ENCODE results near the gene AZGP1.

AZGP1 gene

DNA sequence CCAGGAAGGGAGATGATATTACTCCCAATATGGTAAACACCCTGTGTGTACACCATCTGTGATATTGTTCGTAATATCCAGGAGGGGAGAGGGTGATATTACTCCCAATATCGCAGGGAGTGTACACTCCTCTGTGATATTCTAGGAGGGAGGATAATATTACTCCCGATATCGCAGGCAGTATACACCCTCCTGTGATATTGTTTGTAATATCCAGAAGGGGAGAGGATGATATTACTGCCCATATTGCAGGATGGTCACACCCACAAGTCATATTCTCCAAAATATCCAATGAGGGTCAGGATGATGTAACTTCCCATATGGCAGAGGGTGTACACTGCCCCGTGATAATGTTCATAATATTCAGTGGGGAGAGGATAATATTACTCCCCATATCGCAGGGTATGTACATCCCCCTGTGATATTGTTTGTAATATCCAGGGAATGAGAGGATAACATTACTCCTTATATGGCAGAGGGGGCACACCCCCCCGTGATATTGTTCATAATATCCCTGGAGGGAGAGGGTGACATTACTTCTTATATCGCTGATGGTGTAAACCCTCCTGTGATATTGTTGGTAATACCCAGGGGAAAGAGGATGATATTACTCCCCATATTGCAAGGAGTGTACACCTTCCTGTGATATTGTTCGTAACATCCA, 17.1 kb downstream of the AZGP1 start:
- TF ChIP-seq GATA3 (IDR thresholded peaks at IDR 0.05; ENCODE audit: low read depth, low read length) (no peak), GATA2 (IDR thresholded peaks at IDR 0.05; ENCODE audit: low read depth, low read length) (no peak)

DNA sequence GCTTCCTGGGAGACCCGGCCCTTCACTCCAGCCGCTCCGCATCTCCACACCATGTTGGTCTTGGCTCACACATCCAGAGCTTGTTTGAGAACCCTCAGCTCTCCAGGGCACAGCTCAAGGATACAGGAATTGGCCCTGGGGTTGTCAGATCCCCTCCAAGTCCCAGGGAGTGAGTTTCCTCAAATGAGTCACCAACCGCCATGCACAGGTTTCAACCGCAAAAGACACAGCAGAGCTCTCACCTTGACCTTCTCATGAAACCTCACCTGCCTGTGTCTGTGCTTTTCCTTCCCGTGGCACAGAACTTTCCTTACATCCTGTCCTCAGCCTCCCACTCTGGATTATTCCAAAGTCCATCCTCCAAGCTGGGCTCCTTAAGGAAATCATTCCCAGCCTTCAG, 20.6 kb downstream of the AZGP1 start:
- TF ChIP-seq GATA3 (IDR thresholded peaks at IDR 0.05; ENCODE audit: low read depth, low read length) (no peak), GATA2 (IDR thresholded peaks at IDR 0.05; ENCODE audit: low read depth, low read length) (no peak)

DNA sequence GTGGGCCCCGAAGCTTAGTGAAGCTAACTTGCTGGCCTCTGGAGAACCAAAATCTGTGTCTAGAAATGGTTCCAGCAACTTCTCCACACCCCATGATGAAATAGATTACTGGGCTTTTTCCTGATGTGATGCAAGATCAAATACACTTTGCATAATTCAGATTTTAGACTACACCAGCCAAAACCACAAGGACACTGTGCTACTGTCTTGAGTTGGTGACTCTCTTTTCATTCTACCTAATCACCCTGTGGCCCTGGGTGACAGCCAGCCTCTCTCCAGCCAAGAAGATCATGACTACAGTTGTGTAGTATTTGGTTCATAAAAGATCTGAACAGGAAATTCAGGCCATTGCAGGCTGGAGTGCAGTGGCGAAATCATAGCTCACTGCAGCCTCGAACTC, 22.2 kb downstream of the AZGP1 start:
- no peak for TF ChIP-seq GATA2 (IDR thresholded peaks at IDR 0.05; ENCODE audit: low read depth, low read length)
- TF ChIP-seq GATA3 (IDR thresholded peaks at IDR 0.05; ENCODE audit: low read depth, low read length) = no peak

DNA sequence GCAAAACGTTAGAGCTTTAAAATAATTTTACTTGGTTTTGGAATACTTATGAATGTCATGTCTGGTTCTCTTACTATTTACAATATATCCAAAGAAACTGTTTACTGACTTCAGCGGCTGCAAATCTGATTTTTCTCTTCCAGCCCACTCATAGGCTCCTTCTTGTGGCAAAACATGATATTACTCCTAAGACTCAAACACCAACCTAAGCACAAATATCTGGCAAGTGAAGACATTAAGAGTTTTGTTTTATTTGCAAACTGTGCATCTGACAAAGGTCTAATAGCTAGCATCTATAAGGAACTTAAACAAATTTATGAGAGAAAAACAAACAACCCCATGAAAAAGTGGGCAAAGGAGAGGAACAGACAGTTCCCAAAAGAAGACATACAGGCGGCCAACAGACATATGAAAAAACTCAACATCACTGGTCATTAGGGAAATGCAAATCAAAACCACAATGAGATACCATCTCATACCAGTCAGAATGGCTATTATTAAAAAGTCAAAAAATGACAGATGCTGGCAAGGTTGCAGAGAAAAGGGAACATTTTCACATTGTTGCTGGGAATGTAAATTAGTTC, 26.1 kb downstream of the AZGP1 start:
- TF ChIP-seq GATA3 (IDR thresholded peaks at IDR 0.05; ENCODE audit: low read depth, low read length) (no peak), GATA2 (IDR thresholded peaks at IDR 0.05; ENCODE audit: low read depth, low read length) (no peak)

DNA sequence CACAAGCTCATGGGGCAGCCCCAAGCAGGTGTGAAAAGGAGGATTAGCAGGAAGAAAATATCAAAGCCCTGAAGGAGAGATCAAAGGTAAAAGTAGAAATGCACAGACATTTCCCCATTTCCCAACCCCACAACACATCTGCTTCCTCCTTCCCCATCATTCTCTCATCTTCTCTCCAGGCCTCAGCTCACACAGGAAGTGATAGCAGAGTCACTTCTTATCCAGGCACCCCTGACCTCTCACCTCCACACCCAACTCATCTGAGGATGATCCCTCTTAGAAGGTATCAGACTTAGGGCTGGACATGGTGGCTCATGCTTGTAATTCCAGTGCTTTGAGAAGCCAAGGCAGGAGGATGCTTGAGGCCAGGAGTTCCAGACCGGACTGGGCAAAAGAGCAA, 28.2 kb downstream of the AZGP1 start:
- TF ChIP-seq GATA3 (IDR thresholded peaks at IDR 0.05; ENCODE audit: low read depth, low read length) (no peak), GATA2 (IDR thresholded peaks at IDR 0.05; ENCODE audit: low read depth, low read length) (no peak)

DNA sequence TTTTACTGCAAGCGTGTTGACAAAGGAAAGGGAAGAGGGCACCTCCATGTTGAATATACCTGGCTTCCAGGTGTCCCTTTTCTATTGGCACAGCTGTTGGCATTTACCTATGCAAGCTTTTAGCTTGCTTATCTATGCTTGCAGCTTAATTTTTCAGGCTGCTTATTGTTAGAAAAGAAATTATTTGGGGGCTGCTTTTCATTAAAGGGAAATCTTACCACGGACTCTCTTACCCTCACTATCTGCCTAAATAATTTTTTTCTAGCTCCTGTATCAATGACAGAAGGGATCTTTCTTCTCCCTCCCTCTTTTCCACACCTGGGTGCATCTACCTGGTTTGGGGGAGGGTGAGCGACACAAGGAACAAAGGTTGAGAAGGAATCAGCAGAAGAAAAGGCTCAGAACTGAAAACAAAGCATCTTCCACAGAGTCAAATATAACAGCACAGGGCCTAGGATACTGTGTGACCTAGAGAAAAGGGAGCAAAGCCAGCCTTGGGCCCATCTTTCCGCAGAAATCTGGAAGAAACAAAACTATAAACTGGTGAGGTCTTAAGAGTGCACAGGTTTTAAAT, 31.2 kb downstream of the AZGP1 start:
- TF ChIP-seq GATA3 (IDR thresholded peaks at IDR 0.05; ENCODE audit: low read depth, low read length) (no peak), GATA2 (IDR thresholded peaks at IDR 0.05; ENCODE audit: low read depth, low read length) (no peak)

DNA sequence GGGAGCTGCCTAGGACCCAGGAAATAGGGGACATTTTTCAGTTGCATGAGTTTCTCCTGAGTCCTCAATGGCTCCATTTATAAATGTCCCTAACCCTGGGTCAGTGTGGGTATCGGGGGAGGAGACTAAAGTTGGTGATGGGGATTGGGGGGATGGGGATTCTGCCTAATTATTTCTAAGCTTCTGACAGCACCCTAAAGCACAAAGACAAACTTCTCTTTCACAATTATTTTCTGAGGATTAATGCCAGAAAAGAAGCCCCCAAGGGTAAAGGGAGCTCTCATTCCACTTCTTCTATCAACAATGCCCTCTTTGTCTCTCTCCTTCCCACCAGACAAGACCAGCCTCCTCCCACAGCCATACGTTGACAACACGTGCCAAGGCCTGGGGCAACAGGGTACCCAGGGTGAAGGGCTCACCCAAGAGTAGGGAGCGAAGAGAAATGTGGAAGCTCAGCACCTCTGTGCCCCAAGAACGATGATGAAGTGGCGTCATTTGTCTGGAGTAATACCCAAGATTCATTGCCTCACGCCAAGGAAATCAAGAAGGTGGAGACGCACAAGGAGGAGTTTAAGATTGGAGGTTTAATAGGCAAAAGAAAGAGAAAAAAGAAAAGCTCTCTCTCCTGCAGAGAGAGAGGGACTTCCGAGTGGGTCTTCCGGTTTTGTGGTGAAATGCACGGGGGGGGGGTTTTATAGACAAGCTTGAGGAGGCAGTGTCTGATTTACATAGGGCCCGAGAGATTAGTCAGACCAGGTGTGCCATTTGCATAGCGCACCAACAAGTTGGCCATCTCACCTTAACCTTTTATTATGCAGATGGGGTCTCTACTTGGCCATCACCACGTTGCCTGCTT, 32.0 kb downstream of the AZGP1 start:
- no peak for TF ChIP-seq GATA2 (IDR thresholded peaks at IDR 0.05; ENCODE audit: low read depth, low read length)
- no peak for TF ChIP-seq GATA3 (IDR thresholded peaks at IDR 0.05; ENCODE audit: low read depth, low read length)

DNA sequence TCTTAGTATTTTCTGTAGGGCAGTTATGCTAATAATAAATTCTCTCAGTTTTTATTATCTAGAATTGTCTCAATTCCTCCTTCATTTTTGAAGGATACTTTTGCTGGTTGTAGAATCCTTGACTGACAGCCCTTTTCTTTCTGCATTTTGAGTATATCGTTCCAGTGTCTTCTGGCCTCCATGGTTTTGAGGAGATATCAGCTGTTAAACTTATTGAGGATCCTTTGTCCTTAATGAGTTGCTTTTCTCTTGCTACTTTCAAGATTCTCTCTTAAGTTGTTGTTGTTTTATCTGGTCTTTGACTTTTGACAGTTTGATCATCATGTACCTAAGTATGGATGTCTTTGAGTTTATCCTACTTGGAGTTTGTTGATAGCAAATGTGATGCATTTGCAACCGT, 37.5 kb downstream of the AZGP1 start:
- TF ChIP-seq GATA3 (IDR thresholded peaks at IDR 0.05; ENCODE audit: low read depth, low read length) = no peak
- TF ChIP-seq GATA2 (IDR thresholded peaks at IDR 0.05; ENCODE audit: low read depth, low read length) = no peak

DNA sequence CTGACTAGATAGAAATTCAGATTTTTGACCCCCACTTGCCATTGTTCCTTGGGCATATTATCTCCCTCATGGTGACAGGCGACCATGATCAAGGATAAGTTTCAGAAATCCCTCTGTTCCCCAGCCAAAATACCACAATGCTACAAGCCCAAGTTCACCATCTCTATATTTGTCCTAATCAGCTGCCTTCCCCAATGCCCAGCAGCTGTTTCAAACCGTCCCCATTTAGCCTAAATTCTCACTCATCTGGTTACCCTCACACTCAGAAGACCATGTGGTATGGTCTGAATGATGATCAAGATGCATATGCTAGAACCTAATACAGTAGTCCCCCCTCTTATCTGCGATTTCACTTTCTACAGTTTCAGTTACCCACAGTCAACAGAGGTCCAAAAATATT, 45.5 kb downstream of the AZGP1 start:
- TF ChIP-seq GATA2 (IDR thresholded peaks at IDR 0.05; ENCODE audit: low read depth, low read length) = no peak
- TF ChIP-seq GATA3 (IDR thresholded peaks at IDR 0.05; ENCODE audit: low read depth, low read length) = no peak

DNA sequence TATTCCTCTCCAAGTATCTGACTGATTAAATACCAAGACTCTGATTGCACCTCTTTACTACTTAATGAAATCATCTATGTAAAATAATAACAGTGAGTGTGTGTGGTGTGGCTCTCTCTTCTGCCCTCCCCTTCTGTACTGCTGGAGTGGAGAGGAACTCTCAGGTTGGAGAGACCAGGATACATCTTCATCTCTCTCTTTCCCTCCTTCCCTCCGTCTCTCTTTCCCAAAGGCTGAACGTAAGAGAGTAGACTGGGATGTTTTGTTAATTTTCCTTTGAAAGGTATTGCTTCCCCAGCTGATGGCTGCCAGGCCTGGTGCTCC, 46.1 kb downstream of the AZGP1 start:
- no peak for TF ChIP-seq GATA3 (IDR thresholded peaks at IDR 0.05; ENCODE audit: low read depth, low read length)
- TF ChIP-seq GATA2 (IDR thresholded peaks at IDR 0.05; ENCODE audit: low read depth, low read length) = no peak

DNA sequence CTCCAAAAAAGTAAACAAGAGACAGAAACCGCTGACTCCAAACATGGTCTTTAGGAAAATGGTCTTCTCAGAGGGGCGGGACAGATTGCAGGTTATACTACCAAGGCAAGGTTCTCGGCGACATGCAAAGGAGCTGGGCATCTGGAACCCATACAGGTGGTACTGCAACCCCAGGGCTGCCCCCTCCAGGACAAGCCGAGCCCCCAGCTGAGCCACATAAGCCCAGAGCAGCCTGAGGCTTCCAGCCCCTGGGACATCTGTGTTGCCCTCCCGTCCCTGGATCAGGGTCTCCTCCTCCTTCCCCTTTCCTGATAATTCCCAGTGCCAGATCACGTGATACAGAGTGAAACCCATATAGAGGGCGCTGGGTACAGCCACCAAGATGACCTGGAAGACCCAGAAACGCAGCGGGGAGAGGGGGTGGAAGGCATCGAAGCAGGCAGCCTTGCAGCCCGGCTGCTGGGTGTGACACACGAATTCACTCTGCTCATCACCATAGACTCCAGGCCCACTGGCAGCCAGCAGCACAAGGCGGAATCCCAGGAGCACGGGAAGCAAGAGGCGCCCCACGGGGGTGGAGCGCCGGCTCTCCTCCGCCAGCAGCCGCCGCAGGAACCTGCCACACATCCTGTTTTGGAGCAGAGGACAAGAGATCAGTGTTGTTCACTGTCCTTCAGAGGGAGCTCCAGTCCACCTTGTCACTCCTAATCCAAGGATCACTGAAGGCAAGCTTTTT, 46.7 kb downstream of the AZGP1 start, which contains the start of gene GJC3:
TSS of gene GJC3 (minus strand) at position 627 of the 736 bp plus-strand sequence. CDS start at position 627, 0 bp downstream.
- no peak for TF ChIP-seq GATA3 (IDR thresholded peaks at IDR 0.05; ENCODE audit: low read depth, low read length)
- TF ChIP-seq GATA2 (IDR thresholded peaks at IDR 0.05; ENCODE audit: low read depth, low read length) = no peak

DNA sequence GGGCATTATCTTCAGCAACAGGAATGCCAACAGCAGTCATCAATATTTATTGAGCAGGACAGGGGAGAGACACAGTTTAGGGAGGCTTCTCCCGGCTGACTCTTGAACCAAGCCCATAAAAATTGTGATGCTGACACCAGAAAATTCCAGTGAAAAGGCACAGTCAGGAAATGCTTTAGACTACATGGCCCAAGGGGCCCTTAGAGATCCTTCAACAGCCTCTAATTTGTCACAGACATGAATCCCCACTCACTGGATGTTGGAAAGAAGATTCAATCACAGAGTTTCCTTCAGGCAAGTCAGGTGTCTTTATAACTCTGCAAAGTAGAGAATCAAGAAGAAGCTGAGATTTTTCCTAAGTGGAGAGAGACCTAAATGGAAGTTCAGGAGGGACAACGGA, 47.6 kb downstream of the AZGP1 start:
- TF ChIP-seq GATA3 (IDR thresholded peaks at IDR 0.05; ENCODE audit: low read depth, low read length) (no peak), GATA2 (IDR thresholded peaks at IDR 0.05; ENCODE audit: low read depth, low read length) (no peak)

DNA sequence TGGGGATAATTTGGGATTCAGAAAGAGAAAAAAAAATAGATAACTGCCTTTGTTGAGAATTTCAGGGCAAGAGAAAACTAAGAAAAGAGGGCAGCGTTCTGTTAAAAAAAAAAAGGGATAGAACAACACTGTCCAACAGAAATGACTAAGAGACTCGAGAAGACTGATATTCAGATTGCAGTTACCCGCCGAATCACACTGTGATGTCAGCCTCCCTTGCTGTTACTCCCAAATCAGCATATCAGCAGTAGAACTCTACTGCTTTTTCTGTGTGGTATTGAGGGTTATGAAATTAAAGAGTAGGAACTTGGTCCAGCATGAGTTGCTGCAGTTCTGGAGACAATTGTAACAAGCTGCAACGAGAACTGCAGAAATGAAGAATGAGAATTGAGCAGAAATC, 48.3 kb downstream of the AZGP1 start:
- no peak for TF ChIP-seq GATA2 (IDR thresholded peaks at IDR 0.05; ENCODE audit: low read depth, low read length)

DNA sequence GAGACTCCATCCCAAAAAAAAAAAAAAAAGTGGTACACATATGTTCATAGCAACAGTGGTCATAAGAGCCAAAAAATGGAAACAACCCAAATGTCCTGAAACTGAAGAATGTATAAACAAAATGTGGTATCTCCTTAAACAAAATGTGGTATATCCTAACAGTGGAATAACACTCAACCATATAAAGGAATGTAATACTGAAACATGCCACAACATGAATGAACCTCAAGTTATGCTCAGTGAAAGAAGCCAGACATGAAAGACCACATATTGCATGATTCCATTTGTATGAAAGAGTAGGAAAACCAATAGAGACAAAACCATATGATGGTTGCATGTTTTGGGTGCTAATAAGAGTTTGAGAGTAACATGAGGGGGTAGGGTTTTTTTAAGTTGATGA, 49.5 kb downstream of the AZGP1 start:
- TF ChIP-seq GATA3 (IDR thresholded peaks at IDR 0.05; ENCODE audit: low read depth, low read length) = no peak
- no peak for TF ChIP-seq GATA2 (IDR thresholded peaks at IDR 0.05; ENCODE audit: low read depth, low read length)

Measured in SH-SY5Y (cell line).